Left colon (tissue), 2 donors: ENCODE results near the gene MRPS18B. TPM values are rescaled to one million over a fixed set of nuclear protein-coding genes. Genes with fewer than 3 reads are reported as not detected.
"Not testable (repeated sequence)": the region's sequence is repeated elsewhere in the genome, so short reads cannot be mapped to it uniquely, and the experiment has no call there.

Experiments used
- ATAC-seq: fragments of 200-7000 bp; cut with Tn5 transposase; one replicate; pipeline ENCODE4 v1.9.1; 2020; ENCODE audit warnings: mild to moderate bottlenecking, moderate library complexity
- DNase-seq, 2 donors: peaks; one replicate each; pipeline ENCODE4 v3.0.0-alpha.2; 2020
- intact Hi-C, 2 donors: fragments of 100-400 bp; cut with DNase I in 1 of 2; cut with micrococcal nuclease in 1 of 2; formaldehyde crosslinking; loops; one replicate each; pipeline versions ENCODE4 v1.11.2 to v1.14.0; 2022; cut with DNase I, micrococcal nuclease
- total RNA-seq, 2 donors: library from RNA; stranded (reverse); fragmentation: NEBNext Ultra II Directional; extraction: Animal tissue kit (Norgen Biotek cat#: 25700); gene quantifications; one replicate each; pipeline ENCODE4 v1.2.1, GENCODE V29; 2021
- donor health status: DM: no; HTN: no; CAD: no.
- donor health status: DM: yes; HTN: yes; CAD: no.

Gene MRPS18B
- total RNA-seq, 2 donors from 2014 or later: 55.7 to 60.6 TPM

DNA sequence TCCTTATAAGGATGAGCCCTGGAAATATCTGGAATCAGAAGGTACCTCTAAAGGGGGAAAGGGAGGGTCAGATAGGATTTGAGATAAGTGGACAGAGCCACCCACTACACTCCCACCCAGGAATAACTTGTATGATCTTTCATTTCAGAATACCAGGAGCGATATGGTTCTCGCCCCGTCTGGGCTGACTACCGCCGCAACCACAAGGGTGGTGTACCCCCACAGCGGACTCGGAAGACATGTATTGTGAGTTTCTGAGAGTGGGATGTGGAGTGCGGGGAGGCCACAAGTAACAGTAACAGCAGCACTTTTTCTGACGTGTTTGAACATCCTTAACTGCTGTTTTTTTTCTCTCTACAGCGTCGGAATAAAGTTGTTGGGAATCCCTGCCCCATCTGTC is 1.9 kb downstream of the MRPS18B start:
- DNase-seq: no peak
- intact Hi-C loops: no loop called here

DNA sequence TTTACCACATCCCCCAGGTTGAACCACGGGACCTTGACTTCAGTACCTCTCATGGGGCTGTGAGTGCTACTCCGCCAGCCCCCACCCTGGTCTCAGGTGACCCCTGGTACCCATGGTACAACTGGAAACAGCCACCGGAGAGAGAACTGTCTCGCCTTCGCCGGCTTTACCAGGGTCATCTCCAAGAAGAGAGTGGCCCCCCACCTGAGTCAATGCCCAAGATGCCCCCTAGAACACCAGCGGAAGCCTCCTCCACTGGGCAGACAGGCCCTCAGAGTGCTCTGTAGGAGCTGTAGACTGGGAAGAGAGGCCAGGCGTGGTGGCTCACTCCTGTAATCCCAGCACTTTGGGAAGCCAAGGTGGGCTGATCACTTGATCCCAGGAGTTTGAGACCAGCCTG is 7.9 kb downstream of the MRPS18B start:
- intact Hi-C loops: no loop called here
- ATAC-seq: no peak
- DNase-seq: no peak

More for the DNA sequence above, 1.9 kb downstream of the MRPS18B start:
- no peak for ATAC-seq

DNA sequence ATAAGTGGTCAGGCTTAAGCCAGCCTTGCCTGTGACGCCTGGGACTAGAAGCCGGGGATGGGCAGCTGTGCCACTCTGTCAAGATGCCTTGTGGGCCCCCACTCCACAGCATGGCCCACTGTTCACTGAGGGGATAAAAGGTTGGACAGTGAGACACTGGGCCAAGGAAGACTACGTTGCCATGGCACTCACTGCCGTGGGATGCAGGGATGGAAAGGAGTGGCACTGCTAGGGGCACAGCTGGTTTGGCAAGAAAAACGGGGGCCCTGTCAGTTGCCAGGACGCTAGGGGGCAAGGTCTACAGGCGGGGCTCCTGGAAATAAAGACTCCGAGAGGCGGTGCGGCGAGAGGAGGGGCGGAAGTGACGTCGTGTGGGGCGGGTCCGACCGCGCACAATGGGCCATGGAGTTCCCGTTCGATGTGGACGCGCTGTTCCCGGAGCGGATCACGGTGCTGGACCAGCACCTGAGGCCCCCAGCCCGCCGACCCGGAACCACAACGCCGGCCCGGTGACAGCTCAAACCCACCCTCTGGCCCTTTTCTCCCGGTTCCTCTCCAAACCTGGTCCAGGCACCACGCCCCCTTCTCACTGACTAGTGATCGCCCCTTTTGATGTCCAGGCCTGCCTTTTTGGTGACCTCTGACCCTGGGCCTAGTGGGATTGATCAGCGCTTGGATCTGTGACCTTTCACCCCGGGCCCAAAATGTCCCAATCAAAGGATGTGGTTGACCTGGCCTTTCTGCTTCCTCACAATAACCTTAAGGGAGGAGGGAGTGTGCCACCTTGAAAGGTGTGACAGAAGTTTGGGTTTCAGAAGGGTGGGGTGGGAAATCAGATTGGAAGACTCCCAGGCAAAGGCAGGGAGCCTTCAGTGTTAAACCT is 9.1 kb downstream of the MRPS18B start, which contains the start of gene ATAT1:
TSS of gene ATAT1 (plus strand) at position 391 of the 883 bp plus-strand sequence.
- DNase-seq (peak; percentile 94 to 95), ATAC-seq (peak; percentile 97)
- intact Hi-C loops: no loop called here

DNA sequence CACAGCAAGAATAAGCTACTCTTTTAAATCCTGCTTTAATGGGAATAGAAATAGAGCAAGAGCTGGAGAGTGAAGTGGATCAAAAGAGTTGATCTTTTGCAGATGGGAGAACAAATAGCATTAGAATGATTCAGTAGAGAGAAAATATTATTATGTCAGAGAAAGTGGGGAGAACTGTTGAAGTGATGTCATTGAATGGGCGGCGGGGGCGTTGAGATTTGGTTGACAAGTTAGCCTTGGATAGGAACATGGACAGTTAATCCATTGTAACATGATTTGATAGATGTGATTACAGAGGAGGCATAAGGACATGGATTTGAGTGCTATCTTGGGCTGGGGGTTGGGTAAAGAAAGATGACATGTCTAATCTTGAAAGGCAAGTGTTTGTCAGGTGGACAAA is 18.2 kb downstream of the MRPS18B start:
- DNase-seq (no peak), ATAC-seq (no peak)
- intact Hi-C loops: no loop called here

DNA sequence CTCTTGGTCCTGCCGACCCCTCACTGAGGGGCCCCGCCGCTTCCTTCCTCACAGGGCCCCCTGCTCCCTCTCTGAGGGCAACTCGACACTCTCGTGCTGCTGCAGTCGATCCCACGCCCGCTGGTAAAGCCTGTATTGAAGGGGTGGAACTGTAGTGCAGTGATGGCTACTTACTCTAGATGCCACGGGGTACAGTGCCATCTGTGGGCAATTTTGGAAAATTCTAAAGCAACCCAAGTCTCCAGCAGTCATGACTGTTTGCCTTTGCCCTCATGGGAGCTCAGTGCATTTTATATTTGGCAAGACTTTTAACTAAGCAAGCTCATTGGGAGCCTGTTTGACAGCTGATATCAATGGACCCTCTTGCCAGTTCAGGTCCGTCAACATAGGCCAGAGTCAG is 22.8 kb downstream of the MRPS18B start:
- ATAC-seq (peak; percentile 18), DNase-seq (no peak)
- intact Hi-C loops: no loop called here

DNA sequence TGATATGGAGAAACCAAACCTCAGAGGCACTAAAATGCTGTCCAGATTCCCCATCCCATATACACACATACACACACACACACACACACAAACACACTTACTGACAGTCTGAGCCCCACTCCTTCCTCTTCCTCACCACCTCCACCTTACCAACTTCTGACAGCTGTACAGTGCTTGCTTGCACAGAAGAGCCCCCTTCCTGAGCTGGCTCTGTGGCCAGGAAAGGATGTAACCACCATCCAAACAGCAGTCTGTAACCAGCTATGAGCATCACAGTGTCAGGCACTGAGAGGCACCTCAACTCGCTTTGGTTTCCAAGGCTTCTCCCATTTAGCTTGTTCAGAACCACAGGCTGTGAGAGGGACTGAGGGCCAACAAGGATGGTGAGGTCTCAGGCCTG is 23.4 kb downstream of the MRPS18B start:
- DNase-seq: no peak
- intact Hi-C loops: no loop called here
- ATAC-seq: no peak

DNA sequence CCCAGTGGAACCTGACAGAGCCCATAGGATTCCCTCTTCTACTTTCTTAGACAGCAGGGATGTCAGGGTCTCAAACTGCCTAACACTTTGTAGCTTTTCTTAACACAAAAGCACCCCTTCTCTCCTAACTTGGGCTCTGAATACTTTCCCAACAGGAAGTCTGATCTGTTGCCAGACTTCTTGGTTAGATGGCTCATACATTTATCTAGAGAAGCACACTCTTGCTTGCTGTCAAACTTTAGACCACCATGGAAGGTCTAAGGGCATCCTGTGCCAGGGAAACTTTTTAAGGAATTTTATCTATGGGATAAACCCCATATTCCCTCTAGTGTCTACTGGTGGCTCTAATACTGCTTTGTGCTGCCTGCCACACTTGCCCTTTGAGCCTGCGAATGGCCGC is 26.0 kb downstream of the MRPS18B start:
- DNase-seq (no peak), ATAC-seq (no peak)
- intact Hi-C loops: no loop called here

DNA sequence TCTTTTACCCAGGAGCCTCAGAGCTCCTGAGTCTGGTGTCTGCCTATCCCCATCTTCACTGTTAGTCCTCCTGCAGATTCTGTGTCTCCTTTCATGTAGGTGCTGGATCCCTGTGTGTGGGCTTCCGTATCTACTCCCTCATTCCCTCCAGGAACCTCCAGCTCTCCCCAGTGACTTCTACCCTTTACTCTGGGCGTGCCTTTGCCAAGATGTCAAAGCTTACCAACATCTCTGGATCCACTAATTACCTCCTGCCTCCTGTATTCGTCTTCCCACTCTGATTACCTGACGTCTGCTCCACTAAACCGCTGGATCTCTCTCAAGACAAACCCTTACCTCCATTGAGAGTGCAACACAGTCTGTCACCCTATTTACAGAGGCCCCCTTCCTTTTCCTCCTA is 27.1 kb downstream of the MRPS18B start:
- no peak for DNase-seq
- ATAC-seq: peak; percentile 6
- intact Hi-C loops: no loop called here

DNA sequence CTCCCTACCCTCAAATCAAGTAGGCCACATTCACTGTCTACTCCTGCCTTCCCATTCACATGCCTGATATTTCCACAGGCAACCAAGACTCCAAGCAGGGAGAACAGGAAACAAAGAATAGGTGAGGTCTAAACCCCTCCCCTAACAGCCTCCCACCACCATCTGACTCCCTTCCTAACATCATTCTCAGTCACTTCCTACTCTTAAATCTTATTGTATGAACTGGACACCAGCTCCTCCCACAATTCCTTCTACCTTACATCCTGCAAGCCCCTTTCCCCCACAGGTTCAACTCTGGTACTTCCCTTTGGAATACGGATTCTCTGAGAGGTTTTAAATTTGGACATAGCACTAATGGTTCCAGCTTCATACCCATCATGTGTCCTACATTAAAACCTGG is 28.3 kb downstream of the MRPS18B start:
- intact Hi-C loops: no loop called here
- DNase-seq (no peak), ATAC-seq (no peak)

DNA sequence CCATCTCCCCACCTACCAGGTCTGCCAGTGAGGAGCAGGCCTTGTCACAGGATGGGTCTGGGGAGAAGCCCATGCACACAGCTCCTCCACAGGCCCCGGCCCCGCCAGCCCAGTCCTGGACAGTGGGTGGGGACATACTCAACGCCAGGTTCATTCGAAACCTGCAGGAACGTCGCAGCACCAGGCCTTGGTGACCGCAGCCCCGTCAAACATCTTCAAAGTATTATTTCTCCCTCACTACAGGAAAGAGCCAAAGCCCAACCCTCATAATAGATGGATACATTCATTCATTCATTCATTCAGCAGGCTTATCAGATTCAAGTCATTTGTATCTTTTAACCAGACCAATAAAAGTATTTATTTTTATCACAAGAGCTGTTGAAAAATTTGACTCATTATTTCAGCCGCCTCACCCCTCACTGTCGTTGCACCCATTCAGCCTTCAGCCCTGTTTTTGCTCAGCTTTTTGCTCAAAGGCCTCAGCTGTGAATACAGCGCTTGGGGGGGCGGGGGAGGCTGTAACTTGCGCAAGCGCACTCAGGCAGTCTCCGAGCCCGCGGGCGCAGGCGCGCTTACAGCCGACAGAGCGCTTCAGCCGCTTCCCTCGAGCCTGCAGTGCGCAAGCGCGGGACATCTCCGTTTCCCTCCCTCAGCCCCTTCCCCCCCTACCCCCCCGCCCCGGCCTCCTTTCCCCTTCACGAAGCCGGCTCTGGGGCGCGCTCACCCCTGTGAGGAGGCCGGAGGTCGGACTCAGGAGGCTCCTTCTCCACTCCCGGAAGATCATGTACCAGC is 29.0 kb downstream of the MRPS18B start, which contains the start of gene C6orf136:
TSS of gene C6orf136 (plus strand) at position 684 of the 792 bp plus-strand sequence. CDS start at position 783, 99 bp downstream.
- peak; percentile 95 to 96 for DNase-seq
- peak; percentile 73 for ATAC-seq
- intact Hi-C loops: no loop called here

DNA sequence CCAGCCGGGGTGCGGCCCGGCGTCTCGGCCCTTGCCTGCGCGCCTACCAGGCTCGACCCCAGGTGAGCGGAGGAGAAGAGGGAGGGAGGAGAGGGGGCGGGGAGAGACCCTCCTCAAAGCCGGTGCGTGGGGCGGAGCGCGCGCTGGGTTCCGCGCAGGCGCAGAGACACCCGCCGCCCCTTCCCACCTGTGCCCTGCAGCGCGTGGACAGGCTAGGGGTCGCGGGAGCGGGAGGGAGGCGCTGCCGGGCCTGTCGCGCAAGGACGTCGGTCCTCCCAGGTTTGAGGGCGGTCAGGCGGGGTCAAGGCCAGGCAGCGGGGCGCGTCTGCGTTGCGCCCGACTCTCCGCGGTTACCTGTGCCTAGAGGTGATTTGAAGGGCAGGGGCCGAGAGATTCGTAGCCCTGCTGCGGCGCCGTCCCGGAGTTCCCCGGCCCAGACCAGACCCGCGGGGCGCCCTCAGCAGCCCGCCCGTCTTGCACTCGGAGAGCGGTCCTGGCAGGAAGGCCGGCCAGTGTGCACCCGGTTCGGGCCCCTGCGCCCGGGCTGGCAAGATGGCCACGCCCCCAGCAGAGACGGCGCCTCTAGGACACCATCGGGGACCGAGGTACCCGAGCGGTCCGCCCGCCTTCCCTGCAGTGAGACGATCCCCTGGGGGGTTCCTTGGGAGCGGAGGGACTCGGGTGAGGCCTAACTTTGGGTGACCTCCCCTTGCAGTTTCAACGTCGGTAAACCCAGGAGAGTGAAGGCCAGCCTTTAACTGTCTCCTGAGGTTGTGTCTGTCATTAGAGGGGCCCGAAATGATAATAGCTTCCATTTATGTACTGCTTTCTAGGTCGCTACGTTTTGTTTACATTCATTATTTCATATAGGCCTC is 29.8 kb downstream of the MRPS18B start:
- intact Hi-C loops: no loop called here

DNA sequence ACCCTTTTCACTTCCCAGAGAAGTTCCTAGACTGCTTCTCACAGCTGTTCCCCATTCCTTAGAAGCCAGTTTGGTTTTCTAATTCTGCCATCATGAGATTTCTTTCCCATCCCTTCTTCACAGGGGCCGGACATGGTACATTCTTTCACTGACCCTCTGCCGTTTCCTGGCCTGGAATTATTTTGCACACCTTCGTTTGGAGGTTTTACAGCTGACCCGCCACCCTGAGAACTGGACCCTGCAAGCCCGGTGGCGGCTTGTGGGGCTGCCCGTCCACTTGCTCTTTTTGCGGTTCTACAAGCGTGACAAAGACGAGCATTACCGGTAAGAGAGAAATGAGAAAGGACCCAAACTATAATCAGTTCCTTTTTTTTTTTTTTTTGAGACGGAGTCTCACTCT is 33.5 kb downstream of the MRPS18B start:
- intact Hi-C loops: no loop called here
- no peak for DNase-seq
- no peak for ATAC-seq

More for the DNA sequence above, 29.8 kb downstream of the MRPS18B start:
- peak; percentile 68 for ATAC-seq
- DNase-seq: peak; percentile 74 to 85

DNA sequence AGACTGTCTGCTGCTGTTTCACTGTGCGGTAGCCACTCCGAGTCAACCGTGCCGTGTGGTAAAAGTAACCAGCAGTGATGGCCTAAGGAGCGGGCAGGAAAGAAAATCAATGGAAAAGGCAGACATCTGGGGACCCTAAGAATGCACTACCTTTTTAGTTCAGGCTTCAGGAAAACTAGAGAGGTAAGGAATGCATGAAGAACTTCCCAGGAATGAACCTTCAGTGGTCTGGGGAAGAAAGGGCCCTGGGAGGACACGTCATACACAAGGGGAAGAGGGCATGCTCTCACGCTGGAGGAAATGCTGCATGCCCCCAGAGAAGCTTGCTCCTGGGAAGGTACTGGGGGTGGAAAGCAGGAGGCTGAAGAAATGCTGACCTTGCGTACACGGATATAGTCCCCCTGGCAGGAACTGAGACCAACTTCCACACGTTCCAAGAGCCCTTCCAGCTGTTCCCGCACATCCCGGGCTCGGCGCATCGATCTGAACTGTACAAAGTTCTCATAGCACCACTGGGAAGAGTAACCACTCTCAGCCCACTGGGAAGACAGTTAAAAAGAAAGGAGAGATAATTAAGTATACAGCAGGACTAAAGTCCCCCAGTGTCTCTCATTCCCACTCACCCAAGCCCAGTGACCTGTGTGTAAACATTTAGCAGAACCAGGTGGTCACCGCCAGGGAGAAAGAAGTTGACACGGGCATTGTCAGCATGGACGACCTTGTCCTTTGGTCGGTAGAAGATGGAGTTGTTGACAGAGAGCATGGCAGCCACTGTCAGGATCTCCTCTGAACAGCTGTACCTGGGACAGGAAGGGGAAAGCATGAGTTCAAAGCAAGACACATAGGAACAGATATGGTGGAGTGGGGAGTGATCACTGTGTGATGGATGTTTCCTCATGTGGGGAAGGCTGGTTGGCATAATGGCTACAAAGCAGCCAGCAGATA is 37.4 kb downstream of the MRPS18B start:
- intact Hi-C loops: no loop called here
- no peak for ATAC-seq
- DNase-seq: no peak

DNA sequence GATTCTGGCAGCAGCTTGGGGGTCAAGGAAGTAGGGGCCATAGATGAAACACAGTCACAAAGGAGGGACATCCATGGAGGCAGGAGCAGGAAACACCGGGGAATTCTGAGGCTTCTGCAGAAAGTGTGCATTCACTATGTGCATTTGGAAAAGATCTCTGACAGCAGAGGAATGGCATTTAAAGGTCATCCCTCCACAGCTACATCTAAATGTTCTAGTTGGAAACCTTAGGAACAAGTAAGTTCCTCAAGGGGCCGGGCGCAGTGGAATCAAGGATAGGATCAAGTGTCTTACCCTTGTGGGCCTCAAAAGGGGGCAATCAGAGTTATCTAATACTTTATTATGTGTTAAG is 38.1 kb downstream of the MRPS18B start:
- intact Hi-C loops: no loop called here
- DNase-seq (no peak), ATAC-seq (no peak)

DNA sequence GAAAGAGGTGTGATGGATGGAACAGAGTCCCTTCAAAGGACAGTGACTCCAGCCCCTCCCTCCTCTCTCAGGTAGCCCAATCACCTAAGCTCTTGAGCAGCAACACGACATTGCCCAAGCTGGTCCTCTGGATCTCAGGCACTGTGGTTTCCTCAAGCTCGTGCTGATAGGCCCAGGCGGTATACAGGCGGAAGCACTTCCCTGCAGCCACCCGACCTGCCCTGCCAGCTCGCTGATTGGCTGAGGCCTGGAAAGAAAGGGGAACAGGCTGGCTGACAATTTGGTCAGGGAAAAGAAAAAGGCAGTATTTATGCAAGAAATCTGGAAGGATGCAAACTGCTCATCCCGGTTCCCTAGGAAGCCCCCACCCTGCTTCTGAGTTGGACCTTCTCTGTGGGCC is 38.9 kb downstream of the MRPS18B start:
- no peak for DNase-seq
- intact Hi-C loops: no loop called here
- no peak for ATAC-seq

DNA sequence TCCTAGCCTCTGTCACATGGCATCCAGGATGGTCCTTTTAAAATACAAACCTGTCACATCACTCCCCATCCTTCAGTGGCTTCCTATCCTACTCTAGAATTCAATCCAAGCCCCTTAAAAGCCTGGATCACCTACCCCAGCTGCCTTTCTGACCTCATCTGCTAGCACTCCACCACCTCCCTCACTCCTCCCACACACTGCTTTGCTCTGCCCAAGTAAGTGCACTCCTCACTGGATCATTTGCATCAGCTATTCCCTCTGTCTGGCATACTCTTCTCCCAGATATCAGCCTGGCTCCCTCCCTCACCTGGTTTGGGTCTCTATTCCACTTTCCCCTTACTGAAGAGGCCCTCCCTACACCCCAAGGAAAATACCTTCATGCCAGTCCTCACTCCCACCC is 39.8 kb downstream of the MRPS18B start:
- no peak for DNase-seq
- no peak for ATAC-seq
- intact Hi-C loops: no loop called here

DNA sequence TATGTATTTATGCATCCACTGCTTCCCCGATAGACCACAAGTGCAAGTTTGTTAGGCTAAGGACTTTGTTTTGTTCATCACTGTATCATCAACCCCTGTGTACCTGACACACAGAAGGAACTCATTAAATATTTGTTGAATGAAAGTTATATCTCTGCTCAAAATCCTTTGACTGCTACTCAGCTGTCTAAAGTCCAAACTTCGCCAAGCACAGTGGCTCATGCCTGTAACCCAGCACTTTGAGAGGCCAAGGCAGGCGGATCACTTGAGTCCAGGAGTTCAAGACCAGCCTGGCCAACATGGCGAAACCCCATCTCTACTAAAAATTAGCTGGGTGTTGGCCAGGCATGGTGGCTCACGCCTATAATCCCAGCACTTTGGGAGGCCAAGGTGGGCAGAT is 40.3 kb downstream of the MRPS18B start:
- DNase-seq, intact Hi-C loops, ATAC-seq: not testable (repeated sequence)
